Measurements from ENCODE around the gene CEP68.
A peak's percentile ranks its signal among the peaks of the same experiment; 100 is the strongest.
"Not testable (repeated sequence)": the region's sequence is repeated elsewhere in the genome, so short reads cannot be mapped to it uniquely, and the experiment has no call there.

CEP68 gene

DNA sequence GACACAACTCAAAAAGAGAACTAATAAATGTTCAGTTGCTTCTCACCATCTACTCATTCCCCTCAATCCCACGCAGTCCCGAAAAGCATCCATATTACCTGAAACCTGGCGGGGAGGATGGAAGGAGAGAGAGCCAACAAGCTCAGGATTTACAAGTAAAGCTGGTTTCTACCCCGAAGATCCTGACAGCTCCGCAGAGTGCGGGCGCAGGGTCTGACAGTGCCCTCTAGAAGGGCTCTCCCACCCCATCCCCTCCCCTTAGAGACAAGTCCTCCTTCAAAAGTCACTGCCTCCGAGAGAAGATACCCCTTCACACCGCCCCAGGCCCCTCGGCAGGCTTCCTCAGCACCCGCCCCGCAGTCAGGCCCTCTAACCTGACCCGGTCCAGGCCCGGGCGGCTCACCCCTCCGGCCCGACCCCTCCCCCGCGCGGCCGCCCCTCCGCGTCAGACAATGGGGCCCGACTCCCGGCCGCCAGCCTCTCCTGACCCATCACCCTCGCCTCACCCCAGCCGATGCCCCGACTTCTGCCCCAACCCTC lies 73.1 kb downstream of the CEP68 start:
- no peak for DNase-seq (ENCODE audit: low read depth, low spot score)

DNA sequence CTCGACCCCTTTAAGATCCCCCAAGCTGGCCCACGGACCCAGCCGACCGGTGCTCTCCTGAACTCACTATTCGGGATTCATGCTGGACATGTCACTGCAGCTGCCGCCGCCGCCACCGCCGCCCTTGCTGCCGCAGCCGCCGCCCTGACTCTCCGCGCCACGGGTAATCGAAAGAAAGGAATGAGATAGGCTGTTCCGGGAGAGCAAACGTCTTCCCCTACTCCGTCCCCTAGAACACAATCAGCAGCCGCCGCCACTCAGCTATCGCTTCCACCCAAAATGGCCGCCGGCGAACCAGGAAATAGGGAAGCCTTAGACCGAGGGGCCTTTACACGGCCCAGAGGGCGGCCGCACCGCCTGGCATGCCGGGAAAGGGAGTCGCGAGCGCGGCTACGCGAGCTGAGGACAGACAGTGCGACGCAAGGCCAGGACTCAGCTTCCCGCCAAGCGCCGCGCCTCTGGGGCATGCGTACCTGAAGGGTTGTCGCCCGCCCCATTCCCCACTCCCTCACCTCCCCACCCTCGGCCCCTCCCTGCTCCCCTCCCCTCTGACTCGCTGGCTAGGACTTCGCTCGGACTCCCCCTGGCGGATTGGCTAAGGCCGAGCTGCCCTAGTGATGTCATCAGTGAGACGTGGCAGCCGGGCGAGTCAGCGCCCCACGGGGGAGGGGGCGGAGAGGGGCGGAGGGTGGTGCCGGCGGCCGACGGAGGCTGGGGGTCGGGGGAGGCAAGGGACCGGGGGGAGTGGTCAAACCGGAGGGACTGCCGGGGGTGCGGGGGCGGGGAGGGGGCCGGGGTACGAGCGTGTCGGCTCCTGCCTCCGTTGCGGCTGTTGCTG lies 73.8 kb downstream of the CEP68 start, which contains the start of gene RAB1A:
Gene RAB1A, minus strand, starts transcription at position 281 of the 838 bp plus-strand sequence. Its CDS starts 191 bp downstream, at position 90.
- DNase-seq (ENCODE audit: low read depth, low spot score) = peak; percentile 94

DNA sequence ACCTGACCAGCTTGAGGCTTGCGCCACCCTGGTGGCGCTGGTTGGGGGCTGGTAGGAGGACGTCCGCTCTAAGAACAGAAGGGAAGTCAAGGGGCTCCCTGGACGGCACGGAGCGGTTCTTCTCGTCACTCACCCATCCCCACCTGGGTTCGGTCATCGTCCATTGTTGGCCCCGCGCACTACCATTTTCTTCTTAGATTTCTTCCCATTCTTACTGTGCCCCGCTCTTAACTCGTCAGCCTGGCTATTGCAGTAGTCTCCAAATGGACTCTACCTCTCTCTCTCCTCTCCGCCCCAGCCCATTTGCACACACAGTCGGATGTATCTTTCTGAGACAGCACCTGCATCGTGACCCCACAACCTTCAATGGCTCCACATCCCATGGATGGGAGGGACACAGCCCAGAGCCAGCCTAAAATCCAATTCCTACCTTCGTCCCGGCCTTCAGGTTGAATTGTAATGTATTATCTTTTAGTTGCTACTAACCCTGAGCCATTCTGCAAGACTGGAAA lies 74.5 kb downstream of the CEP68 start:
- no peak for DNase-seq (ENCODE audit: low read depth, low spot score)

DNA sequence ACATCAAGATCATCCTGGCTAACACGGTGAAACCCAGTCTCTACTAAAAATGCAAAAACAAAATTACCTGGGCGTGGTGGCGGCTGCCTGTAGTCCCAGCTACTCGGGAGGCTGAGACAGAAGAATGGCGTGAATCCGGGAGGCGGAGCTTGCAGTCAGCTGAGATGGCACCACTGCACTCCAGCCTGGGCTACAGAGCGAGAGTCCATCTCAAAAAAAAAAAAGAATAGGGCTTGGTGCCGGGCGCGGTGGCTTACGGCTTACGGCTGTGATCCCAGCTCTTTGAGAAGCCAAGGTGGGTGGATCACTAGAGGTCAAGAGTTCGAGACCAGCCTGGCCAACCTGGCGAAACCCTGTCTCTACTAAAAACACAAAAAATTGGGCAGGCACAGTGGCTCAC lies 76.7 kb downstream of the CEP68 start:
- not testable (repeated sequence) for DNase-seq (ENCODE audit: low read depth, low spot score)

DNA sequence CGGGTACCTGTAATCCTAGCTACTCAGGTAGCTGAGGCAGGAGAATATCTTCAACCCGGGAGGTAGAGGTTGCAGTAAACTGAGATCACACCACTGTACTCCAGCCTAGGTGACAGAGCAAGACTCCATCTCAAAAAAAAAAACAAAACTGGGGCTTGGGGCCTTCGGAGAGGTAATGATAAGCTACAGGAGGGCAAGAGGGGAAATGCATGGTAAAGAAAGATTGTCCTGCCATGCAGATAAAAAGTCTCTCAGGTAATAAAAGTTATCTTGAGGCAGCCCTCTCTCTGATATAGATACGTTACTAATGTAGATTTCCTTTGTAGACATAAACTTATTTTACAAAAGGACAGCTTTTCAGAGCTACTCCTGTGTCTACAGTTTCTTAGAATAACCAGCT lies 77.4 kb downstream of the CEP68 start:
- DNase-seq (ENCODE audit: low read depth, low spot score) = no peak

DNA sequence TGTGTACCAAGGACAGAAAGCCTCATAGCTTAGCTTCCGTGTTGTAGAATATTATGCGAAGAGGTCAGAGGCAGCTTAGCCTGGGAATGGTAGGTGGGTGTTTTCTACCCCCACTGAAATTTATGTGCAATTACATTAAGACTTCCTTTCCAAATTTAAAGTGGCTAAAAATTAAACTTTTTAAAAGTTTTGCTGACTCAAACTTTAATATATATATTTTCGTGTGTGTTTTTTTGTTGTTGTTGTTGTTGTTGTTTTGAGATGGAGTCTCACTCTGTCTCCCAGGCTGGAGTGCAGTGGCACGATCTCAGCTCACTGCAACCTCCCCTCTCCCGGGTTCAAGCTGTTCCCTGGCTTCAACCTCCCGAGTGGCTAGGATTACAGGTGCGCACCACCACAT lies 77.9 kb downstream of the CEP68 start:
- no peak for DNase-seq (ENCODE audit: low read depth, low spot score)

DNA sequence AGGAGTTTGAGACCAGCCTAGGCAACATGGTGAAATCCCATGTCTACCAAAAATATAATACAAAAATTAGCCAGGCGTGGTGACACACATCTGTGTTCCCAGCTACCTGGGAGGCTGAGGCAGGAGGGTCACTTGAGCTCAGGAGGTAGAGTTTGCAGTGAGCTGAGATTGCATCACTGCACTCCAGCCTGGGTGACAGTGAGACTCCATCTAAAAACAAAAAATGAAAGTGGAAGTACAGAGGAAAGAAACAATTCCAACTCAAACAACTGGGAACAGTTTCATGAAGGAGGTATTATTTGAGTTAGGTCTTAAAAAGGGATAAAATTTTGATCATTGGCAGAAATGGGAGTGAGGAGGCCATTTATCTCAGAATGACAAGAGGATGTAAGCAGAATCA lies 80.0 kb downstream of the CEP68 start:
- no peak for DNase-seq (ENCODE audit: low read depth, low spot score)

Measured in iPS DF 19.7 (cell line).